IMR-90 (cell line): ENCODE measurements around the gene SEL1L. TPM values are rescaled to one million over a fixed set of nuclear protein-coding genes. Genes with fewer than 3 reads are reported as not detected.

ENCODE experiments used
- ATAC-seq: fragments of 200-7000 bp; cut with Tn5 transposase; 2 replicates; pipeline ENCODE4 v1.9.1; 2020; ENCODE audit warnings: low read depth, mild to moderate bottlenecking, moderate library complexity
- BruUV-seq: library from RNA; stranded (reverse); fragments of 400-500 nt; replicated peaks from 2 replicates; lab custom pipeline; 2021; lab: Mats Ljungman, UMichigan
- CTCF ChIA-PET: fragments of 300-600 bp; formaldehyde crosslinking; extraction: SDS; loops from one replicate; lab custom pipeline; 2021; ENCODE audit warnings: antibody characterized with exemption; lab: Yijun Ruan, JAX
- POLR2A ChIA-PET: fragments of 300-600 bp; sonication (Branson Sonifier 250); formaldehyde crosslinking; loops from one replicate; lab custom pipeline; 2022; ENCODE audit warnings: antibody characterized with exemption; ENCODE audit not compliant: unreplicated experiment; lab: Charles Lee
- DNase-seq: peaks from one replicate; pipeline ENCODE4 v3.0.0; 2013
- H2AFZ ChIP-seq: replicated peaks from 2 replicates; pipeline ENCODE3; 2013; ENCODE audit warnings: low read length, mild to moderate bottlenecking; ENCODE audit not compliant: poor library complexity
- H2AK5ac ChIP-seq: 2 replicates; pipeline ENCODE4 v1.6.1; 2013; ENCODE audit warnings: low read depth, low read length, inconsistent platforms
- H2AK9ac ChIP-seq: replicated peaks from 2 replicates; pipeline ENCODE3; 2013; ENCODE audit warnings: mild to moderate bottlenecking, low read depth, low read length, moderate library complexity; ENCODE audit not compliant: poor library complexity
- H2BK120ac ChIP-seq: 2 replicates; pipeline ENCODE4 v1.6.1; 2013; ENCODE audit warnings: low read depth, low read length, inconsistent platforms
- H2BK15ac ChIP-seq: 3 replicates; pipeline ENCODE4 v1.6.1; 2013; ENCODE audit warnings: low read depth, low read length, inconsistent platforms
- H2BK20ac ChIP-seq: 2 replicates; pipeline ENCODE4 v1.6.1; 2013; ENCODE audit warnings: low read depth, mild to moderate bottlenecking, inconsistent platforms, low read length, moderate library complexity
- H2BK5ac ChIP-seq: 2 replicates; pipeline ENCODE4 v1.6.1; 2013; ENCODE audit warnings: mild to moderate bottlenecking, low read depth, low read length, inconsistent platforms; ENCODE audit not compliant: poor library complexity, severe bottlenecking
- H3K14ac ChIP-seq: replicated peaks from 2 replicates; pipeline ENCODE4 v1.6.1; 2013; ENCODE audit warnings: low read depth, low read length, inconsistent platforms
- H3K18ac ChIP-seq: 2 replicates; pipeline ENCODE4 v1.6.1; 2013; ENCODE audit warnings: low read depth, low read length, control low read depth
- H3K23ac ChIP-seq: 2 replicates; pipeline ENCODE4 v1.6.1; 2013; ENCODE audit warnings: low read depth, low read length, inconsistent platforms
- H3K27ac ChIP-seq: 2 replicates; pipeline ENCODE4 v1.5.1; 2013; ENCODE audit warnings: mild to moderate bottlenecking, control low read depth, low read length; ENCODE audit not compliant: insufficient read depth
- H3K27me3 ChIP-seq: 2 replicates; pipeline ENCODE4 v1.6.1; 2013; ENCODE audit warnings: low read length; ENCODE audit not compliant: control insufficient read depth, insufficient read depth
- H3K36me3 ChIP-seq: 2 replicates; pipeline ENCODE4 v1.6.1; 2013; ENCODE audit warnings: low read length, mixed read lengths; ENCODE audit not compliant: control insufficient read depth, insufficient read depth
- H3K4ac ChIP-seq: 2 replicates; pipeline ENCODE4 v1.6.1; 2013; ENCODE audit warnings: low read depth, low read length, inconsistent platforms
- H3K4me1 ChIP-seq: 2 replicates; pipeline ENCODE4 v1.6.1; 2013; ENCODE audit warnings: low read length, mixed read lengths; ENCODE audit not compliant: control insufficient read depth, insufficient read depth
- H3K4me2 ChIP-seq: 2 replicates; pipeline ENCODE4 v1.6.1; 2013; ENCODE audit warnings: low read depth, mild to moderate bottlenecking, control low read depth, low read length, moderate library complexity
- H3K4me3 ChIP-seq: 2 replicates; pipeline ENCODE4 v1.5.1; 2013; ENCODE audit warnings: low read depth, mild to moderate bottlenecking, control low read depth, low read length, moderate library complexity; ENCODE audit not compliant: insufficient read depth
- H3K56ac ChIP-seq: 2 replicates; pipeline ENCODE4 v1.6.1; 2013; ENCODE audit warnings: low read length, inconsistent platforms; ENCODE audit not compliant: insufficient read depth; ENCODE audit errors: extremely low read depth
- H3K79me1 ChIP-seq, 2 experiments: 2 replicates each; pipeline ENCODE4 v1.6.1; 2013; ENCODE audit warnings: low read length in 2 of 2, inconsistent platforms in 1 of 2, low read depth in 1 of 2
- H3K9ac ChIP-seq: 2 replicates; pipeline ENCODE4 v1.6.1; 2013; ENCODE audit warnings: low read depth, low read length, control low read depth
- H3K9me1 ChIP-seq: 2 replicates; pipeline ENCODE4 v1.6.1; 2013; ENCODE audit warnings: low read length, inconsistent platforms; ENCODE audit not compliant: insufficient read depth
- H3K9me3 ChIP-seq: 2 replicates; pipeline ENCODE4 v1.6.1; 2013; ENCODE audit warnings: low read length; ENCODE audit not compliant: control insufficient read depth, insufficient read depth
- H4K20me1 ChIP-seq: 2 replicates; pipeline ENCODE4 v1.6.1; 2013; ENCODE audit warnings: low read length, inconsistent platforms; ENCODE audit not compliant: insufficient read depth
- H4K5ac ChIP-seq: 2 replicates; pipeline ENCODE4 v1.6.1; 2013; ENCODE audit warnings: mild to moderate bottlenecking, low read depth, low read length, control low read depth
- H4K8ac ChIP-seq, 2 experiments: 2 replicates each; pipeline ENCODE4 v1.6.1; 2013; ENCODE audit warnings: low read depth in 2 of 2, low read length in 2 of 2, control low read depth in 1 of 2, inconsistent platforms in 1 of 2
- H4K91ac ChIP-seq: 2 replicates; pipeline ENCODE4 v1.6.1; 2013; ENCODE audit warnings: low read depth, low read length, inconsistent platforms; ENCODE audit not compliant: insufficient read depth
- BHLHE40 ChIP-seq: fragments of 150-350 bp; IDR thresholded peaks from 2 replicates; pipeline ENCODE4 v1.6.1; 2016; ENCODE audit warnings: mild to moderate bottlenecking, low read depth, low read length
- CEBPB ChIP-seq: IDR thresholded peaks from 2 replicates; pipeline ENCODE4 v1.6.1; 2012; ENCODE audit warnings: low read depth, low read length, improper control_type of control experiment
- CHD1 ChIP-seq: IDR thresholded peaks from 2 replicates; pipeline ENCODE4 v1.6.1; 2012; ENCODE audit warnings: low read depth, low read length, improper control_type of control experiment
- ELK1 ChIP-seq: fragments of 150-350 bp; IDR thresholded peaks from 2 replicates; pipeline ENCODE4 v1.6.1; 2016; ENCODE audit warnings: low read depth, mild to moderate bottlenecking, low read length, moderate library complexity, borderline replicate concordance
- FOS ChIP-seq: fragments of 150-350 bp; IDR thresholded peaks from 2 replicates; pipeline ENCODE4 v1.6.1; 2016; ENCODE audit warnings: low read depth, low read length
- MAFK ChIP-seq: IDR thresholded peaks from 2 replicates; pipeline ENCODE4 v1.6.1; 2012; ENCODE audit warnings: low read depth, low read length, improper control_type of control experiment
- MAZ ChIP-seq: IDR thresholded peaks from 2 replicates; pipeline ENCODE4 v1.6.1; 2012; ENCODE audit warnings: low read depth, mild to moderate bottlenecking, low read length, improper control_type of control experiment, moderate library complexity, borderline replicate concordance
- MXI1 ChIP-seq: IDR thresholded peaks from 2 replicates; pipeline ENCODE4 v1.6.1; 2012; ENCODE audit warnings: low read depth, mild to moderate bottlenecking, low read length, moderate library complexity, borderline replicate concordance
- NFE2L2 ChIP-seq: fragments of 150-350 bp; IDR thresholded peaks from 2 replicates; pipeline ENCODE4 v1.6.1; 2016; ENCODE audit warnings: low read depth, mild to moderate bottlenecking, low read length
- POLR2A ChIP-seq: IDR thresholded peaks from 2 replicates; pipeline ENCODE4 v1.6.1; 2012; ENCODE audit warnings: mild to moderate bottlenecking, low read depth, low read length
- RAD21 ChIP-seq: IDR thresholded peaks from 2 replicates; pipeline ENCODE4 v1.6.1; 2012; ENCODE audit warnings: low read length, improper control_type of control experiment
- RFX5 ChIP-seq: IDR thresholded peaks from 2 replicates; pipeline ENCODE4 v1.8.0; 2012; ENCODE audit warnings: low read depth, mild to moderate bottlenecking, low read length, moderate library complexity
- SMC3 ChIP-seq: fragments of 150-350 bp; IDR thresholded peaks from 2 replicates; pipeline ENCODE4 v1.6.1; 2016; ENCODE audit warnings: low read depth, mild to moderate bottlenecking, antibody characterized with exemption, low read length, moderate library complexity
- WGBS, 2 experiments: methylation state at CpG; one replicate each; pipeline versions ENCODE4 v1.1.5 to v1.1.7; 2013; ENCODE audit warnings: missing lambda C conversion rate in 2 of 2; ENCODE audit not compliant: insufficient read length in 1 of 2; ENCODE audit errors: extremely low coverage in 2 of 2; 5-methylcytosine and 5-hydroxymethylcytosine counted together
- dilution Hi-C: fragments of 300-500 bp; cut with HindIII; formaldehyde crosslinking; loops from one replicate; pipeline ENCODE4 v1.14.3; 2018; ENCODE audit warnings: low sequenced_read_pairs; ENCODE audit not compliant: unreplicated experiment
- in situ Hi-C: fragments of 300-500 bp; cut with MboI; formaldehyde crosslinking; loops from 3 replicates; pipeline ENCODE4 v1.14.3; 2019; ENCODE audit warnings: low sequenced_read_pairs, inconsistent platforms, mixed read lengths
- intact Hi-C: fragments of 100-400 bp; cut with micrococcal nuclease; formaldehyde crosslinking; loops from 2 replicates; pipeline ENCODE4 v1.10.0; 2022
- polyA plus RNA-seq, 3 experiments: library from polyadenylated mRNA; depleted of rRNA; stranded (reverse); fragments of >200 nt; gene quantifications; 2 replicates each; pipeline ENCODE4 v1.2.3, GENCODE V29; 2012; ENCODE audit warnings: low replicate concordance in 1 of 3
- total RNA-seq: library from RNA; depleted of rRNA; stranded (reverse); fragments of >200 nt; gene quantifications from 2 replicates; pipeline ENCODE4 v1.2.3, GENCODE V29; 2012
- TF ChIP-seq, protein P1 (sequence below): fragments of 150-350 bp; IDR thresholded peaks from 2 replicates; pipeline ENCODE4 v1.6.1; 2017; ENCODE audit warnings: mild to moderate bottlenecking, antibody characterized with exemption, low read length, low read depth

Gene SEL1L
- total and polyA plus RNA-seq, 2 of the 4 experiments (the other 2 are of a cell fraction) = 21.0 to 62.4 TPM

DNA sequence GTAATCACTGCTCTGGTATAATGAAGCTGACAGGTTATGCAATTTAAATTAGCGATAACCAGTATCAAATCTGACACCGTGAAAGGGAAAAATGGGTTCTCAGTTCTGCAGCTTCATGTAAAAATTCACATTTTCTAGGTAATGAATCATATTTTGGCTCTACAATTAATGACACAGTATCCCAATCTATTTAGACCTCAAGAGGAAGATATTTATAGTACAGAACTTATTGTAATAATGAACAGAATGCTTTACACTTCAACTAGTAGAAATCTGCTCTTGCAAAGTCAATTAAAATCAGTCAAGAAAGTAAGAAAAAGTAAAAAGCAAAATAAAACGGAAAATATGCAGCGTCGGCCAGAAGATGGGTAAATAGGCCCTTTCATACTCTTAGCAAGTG lies 24.3 kb downstream of the SEL1L start:
- BruUV-seq = no TSS peak
- H3K4me2 ChIP-seq = no peak overlapping the region

More for the DNA sequence above, 24.3 kb downstream of the SEL1L start:
- in situ Hi-C loops = no loop called here
- no peak for TF ChIP-seq MXI1
- TF ChIP-seq SMC3 = no peak
- TF ChIP-seq RAD21 = no peak
- TF ChIP-seq MAFK = no peak
- TF ChIP-seq RFX5 = no peak
- TF ChIP-seq CEBPB = no peak
- no peak for TF ChIP-seq CHD1
- no peak for TF ChIP-seq BHLHE40
- no peak for TF ChIP-seq ELK1
- TF ChIP-seq MAZ = no peak
- no peak for TF ChIP-seq FOS
- no peak for TF ChIP-seq POLR2A
- TF ChIP-seq NFE2L2 = no peak
- TF ChIP-seq, protein P1, sequence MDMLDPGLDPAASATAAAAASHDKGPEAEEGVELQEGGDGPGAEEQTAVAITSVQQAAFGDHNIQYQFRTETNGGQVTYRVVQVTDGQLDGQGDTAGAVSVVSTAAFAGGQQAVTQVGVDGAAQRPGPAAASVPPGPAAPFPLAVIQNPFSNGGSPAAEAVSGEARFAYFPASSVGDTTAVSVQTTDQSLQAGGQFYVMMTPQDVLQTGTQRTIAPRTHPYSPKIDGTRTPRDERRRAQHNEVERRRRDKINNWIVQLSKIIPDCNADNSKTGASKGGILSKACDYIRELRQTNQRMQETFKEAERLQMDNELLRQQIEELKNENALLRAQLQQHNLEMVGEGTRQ = no peak
- Histone ChIP-seq H2BK5ac (no peak overlapping the region), H3K4me3 (no peak overlapping the region), H3K9me1 (peaks cover 5% of the 10 kb centered on the region; the same call in 1 of the 2 replicates), H3K79me1 (peaks cover 22 to 35% of the 10 kb centered on the region in 2 experiments), H3K4me1 (peaks cover 3% of the 10 kb centered on the region; the same call in 1 of the 2 replicates), H2AK9ac (no peak overlapping the region), H3K4ac (no peak overlapping the region), H2AFZ (no peak overlapping the region), H3K14ac (no peak overlapping the region), H3K56ac (no peak overlapping the region), H2BK15ac (no peak overlapping the region), H4K5ac (no peak overlapping the region), H2AK5ac (no peak overlapping the region), H3K9me3 (no peaks in the 10 kb centered on the region), H3K27me3 (no peaks in the 10 kb centered on the region), H3K36me3 (peaks cover 22% of the 10 kb centered on the region), H3K18ac (no peak overlapping the region), H3K27ac (no peak overlapping the region), H2BK120ac (no peak overlapping the region), H3K9ac (no peak overlapping the region), H3K23ac (no peak overlapping the region), H4K20me1 (no peaks in the 10 kb centered on the region; the same call in 1 of the 2 replicates), H4K91ac (no peak overlapping the region), H4K8ac (no peak overlapping the region), H2BK20ac (no peak overlapping the region)
- WGBS, 2 experiments = no CpG with 5 or more reads among the region's 5 CpGs
- intact Hi-C loops = no loop called here
- ChIA-PET CTCF (no interaction called here), POLR2A (no interaction called here)
- ATAC-seq = no peak
- dilution Hi-C loops = no loop called here
- DNase-seq = no peak
